ENCODE results near the gene AQR. TPM values are rescaled to one million over a fixed set of nuclear protein-coding genes. Genes with fewer than 3 reads are reported as not detected.

AQR gene
- total RNA-seq, 2 experiments from 2014 or later: 39.2 to 62.0 TPM

- H3K36me3 Mint-ChIP-seq (ENCODE audit: low read depth): peaks cover 50% of the 10 kb centered on the region
- intact Hi-C loops (cut with DNase I, micrococcal nuclease): no loop called here
- ChIA-PET CTCF (interaction anchor here (0.6 kb wide), 1 partner anchor 13 kb away, joined by 3 read pairs; no protein-coding TSS in a partner anchor), POLR2A (no interaction called here)
- H3K4me1 Mint-ChIP-seq: no peaks in the 10 kb centered on the region
- no peak for ATAC-seq
- H3K9me3 Mint-ChIP-seq (ENCODE audit: low read depth): no peaks in the 10 kb centered on the region
- H3K4me3 Mint-ChIP-seq: no peak overlapping the region
- no peaks in the 10 kb centered on the region for H3K27me3 Mint-ChIP-seq
- DNase-seq: no peak
- no peak overlapping the region for H3K27ac Mint-ChIP-seq
These were observed 41.8 kb downstream of the AQR start for GRCh38 chr15:34927726-34928125.

DNA sequence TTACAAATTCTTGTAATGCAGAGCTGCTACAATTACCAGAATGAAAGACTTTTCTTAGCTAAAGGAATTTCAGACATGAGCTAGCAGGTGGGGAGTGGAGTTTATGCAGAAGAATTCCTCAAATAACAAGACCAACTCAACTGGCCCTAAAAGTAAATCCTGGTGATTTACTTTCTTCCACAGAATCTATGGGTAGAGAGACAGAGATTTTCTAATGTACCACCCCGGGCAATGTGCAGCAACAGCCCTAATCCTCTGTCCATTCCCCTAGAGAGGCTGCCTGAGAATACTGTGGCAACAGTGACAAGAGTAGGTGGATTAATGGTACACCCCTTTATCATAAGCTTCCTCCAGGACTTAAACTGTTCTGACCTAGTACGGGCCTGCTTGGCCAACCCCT, 55.2 kb downstream of the AQR start:
- no peak overlapping the region for H3K4me3 Mint-ChIP-seq
- POLR2A ChIA-PET: no interaction called here
- DNase-seq (no peak), ATAC-seq (no peak)
- H3K9me3 Mint-ChIP-seq (ENCODE audit: low read depth): no peaks in the 10 kb centered on the region
- no peaks in the 10 kb centered on the region for H3K4me1 Mint-ChIP-seq
- CTCF ChIA-PET: no interaction called here
- no peaks in the 10 kb centered on the region for H3K27me3 Mint-ChIP-seq
- peaks cover 41% of the 10 kb centered on the region for H3K36me3 Mint-ChIP-seq (ENCODE audit: low read depth)
- no peak overlapping the region for H3K27ac Mint-ChIP-seq
- intact Hi-C loops (cut with DNase I, micrococcal nuclease): no loop called here

GRCh38 chr15:34905047-34905446, 64.5 kb downstream of the AQR start:
- H3K36me3 Mint-ChIP-seq (ENCODE audit: low read depth): peaks cover 47% of the 10 kb centered on the region
- H3K4me1 Mint-ChIP-seq: no peaks in the 10 kb centered on the region
- no peaks in the 10 kb centered on the region for H3K27me3 Mint-ChIP-seq
- no peak overlapping the region for H3K4me3 Mint-ChIP-seq
- DNase-seq (no peak), ATAC-seq (no peak)
- intact Hi-C loops (cut with DNase I, micrococcal nuclease): no loop called here
- ChIA-PET CTCF (no interaction called here), POLR2A (no interaction called here)
- H3K9me3 Mint-ChIP-seq (ENCODE audit: low read depth): no peaks in the 10 kb centered on the region
- no peak overlapping the region for H3K27ac Mint-ChIP-seq

DNA sequence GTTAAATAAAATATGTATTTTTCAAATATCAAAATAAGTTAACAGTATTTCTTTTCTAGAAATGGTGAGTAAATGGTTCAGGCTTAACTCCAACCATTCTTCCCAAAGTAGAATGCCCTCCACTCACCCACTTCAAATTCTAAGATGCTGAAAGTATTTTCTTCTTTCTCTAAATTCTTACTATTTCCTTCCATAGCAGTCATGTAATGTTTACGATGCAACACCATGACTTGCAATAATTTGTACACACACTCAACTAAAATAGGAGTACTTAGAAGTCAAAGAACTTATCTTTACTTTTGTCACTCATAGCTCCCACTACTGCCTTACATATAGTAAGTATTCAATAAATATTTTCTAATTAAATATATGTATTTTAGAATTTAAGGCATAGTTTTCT, 65.0 kb downstream of the AQR start:
- no peaks in the 10 kb centered on the region for H3K27me3 Mint-ChIP-seq
- intact Hi-C loops (cut with DNase I, micrococcal nuclease): no loop called here
- H3K36me3 Mint-ChIP-seq (ENCODE audit: low read depth): peaks cover 48% of the 10 kb centered on the region
- ChIA-PET CTCF (no interaction called here), POLR2A (no interaction called here)
- no peak overlapping the region for H3K27ac Mint-ChIP-seq
- no peak overlapping the region for H3K4me3 Mint-ChIP-seq
- H3K4me1 Mint-ChIP-seq: no peaks in the 10 kb centered on the region
- no peak for ATAC-seq
- H3K9me3 Mint-ChIP-seq (ENCODE audit: low read depth): no peaks in the 10 kb centered on the region
- no peak for DNase-seq

DNA sequence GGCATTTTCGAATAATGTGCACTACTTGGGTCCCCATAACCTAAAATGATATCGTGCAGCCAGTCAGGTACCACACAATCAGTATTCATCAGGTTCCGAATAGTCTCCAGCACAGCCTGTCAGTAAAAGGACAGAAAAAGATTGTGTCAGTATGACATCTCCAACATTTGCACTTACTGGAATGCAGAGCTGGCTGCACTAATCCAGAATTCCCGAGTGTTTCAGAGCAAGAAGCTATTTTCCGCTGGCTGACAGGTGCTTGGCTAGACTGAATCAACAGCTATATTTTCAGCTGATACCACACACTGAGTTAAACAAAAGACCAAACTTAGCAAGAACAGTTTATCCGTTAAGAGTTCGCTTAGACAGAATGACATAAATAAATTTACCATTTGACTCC, 68.8 kb downstream of the AQR start:
- H3K27ac Mint-ChIP-seq: no peak overlapping the region
- H3K9me3 Mint-ChIP-seq (ENCODE audit: low read depth): no peaks in the 10 kb centered on the region
- no peaks in the 10 kb centered on the region for H3K4me1 Mint-ChIP-seq
- H3K4me3 Mint-ChIP-seq: no peak overlapping the region
- intact Hi-C loops (cut with DNase I, micrococcal nuclease): no loop called here
- H3K36me3 Mint-ChIP-seq (ENCODE audit: low read depth): peaks cover 52% of the 10 kb centered on the region
- POLR2A ChIA-PET: no interaction called here
- ATAC-seq: no peak
- no peak for DNase-seq
- no peaks in the 10 kb centered on the region for H3K27me3 Mint-ChIP-seq
- CTCF ChIA-PET: interaction anchor here (0.6 kb wide), 1 partner anchor 11 kb away, joined by 4 read pairs; no protein-coding TSS in a partner anchor

DNA sequence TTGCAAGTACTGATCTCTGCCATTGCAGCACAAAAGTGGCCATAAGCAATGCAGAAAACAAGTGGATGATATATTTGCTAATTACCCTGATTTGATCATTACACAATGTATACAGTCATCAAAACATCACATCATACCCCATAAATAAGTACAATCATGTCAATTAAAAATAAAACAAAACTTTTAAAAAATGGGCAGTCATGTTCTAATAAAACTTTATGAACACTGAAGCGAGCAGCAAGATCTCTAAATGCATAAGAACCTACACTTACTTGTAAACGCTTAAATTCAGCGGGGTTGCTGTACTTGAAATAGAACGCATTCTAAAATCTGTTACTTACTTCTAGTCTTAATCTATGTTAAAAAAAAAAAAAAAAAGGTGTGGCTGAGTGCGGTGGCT, 73.4 kb downstream of the AQR start:
- DNase-seq (no peak), ATAC-seq (no peak)
- H3K27me3 Mint-ChIP-seq: no peaks in the 10 kb centered on the region
- H3K36me3 Mint-ChIP-seq (ENCODE audit: low read depth): peaks cover 75% of the 10 kb centered on the region
- POLR2A ChIA-PET: no interaction called here
- H3K27ac Mint-ChIP-seq: no peak overlapping the region
- peaks cover 16% of the 10 kb centered on the region for H3K9me3 Mint-ChIP-seq (ENCODE audit: low read depth)
- H3K4me1 Mint-ChIP-seq: no peaks in the 10 kb centered on the region
- no peak overlapping the region for H3K4me3 Mint-ChIP-seq
- intact Hi-C loops (cut with DNase I, micrococcal nuclease): no loop called here
- CTCF ChIA-PET: no interaction called here

- ATAC-seq (no peak), DNase-seq (no peak)
- ChIA-PET CTCF (no interaction called here), POLR2A (no interaction called here)
- peaks cover 16% of the 10 kb centered on the region for H3K9me3 Mint-ChIP-seq (ENCODE audit: low read depth)
- peaks cover 71% of the 10 kb centered on the region for H3K36me3 Mint-ChIP-seq (ENCODE audit: low read depth)
- H3K27me3 Mint-ChIP-seq: no peaks in the 10 kb centered on the region
- no peaks in the 10 kb centered on the region for H3K4me1 Mint-ChIP-seq
- H3K27ac Mint-ChIP-seq: no peak overlapping the region
- no peak overlapping the region for H3K4me3 Mint-ChIP-seq
- intact Hi-C loops (cut with DNase I, micrococcal nuclease): no loop called here
These were observed 75.6 kb downstream of the AQR start for GRCh38 chr15:34893967-34894366.

DNA sequence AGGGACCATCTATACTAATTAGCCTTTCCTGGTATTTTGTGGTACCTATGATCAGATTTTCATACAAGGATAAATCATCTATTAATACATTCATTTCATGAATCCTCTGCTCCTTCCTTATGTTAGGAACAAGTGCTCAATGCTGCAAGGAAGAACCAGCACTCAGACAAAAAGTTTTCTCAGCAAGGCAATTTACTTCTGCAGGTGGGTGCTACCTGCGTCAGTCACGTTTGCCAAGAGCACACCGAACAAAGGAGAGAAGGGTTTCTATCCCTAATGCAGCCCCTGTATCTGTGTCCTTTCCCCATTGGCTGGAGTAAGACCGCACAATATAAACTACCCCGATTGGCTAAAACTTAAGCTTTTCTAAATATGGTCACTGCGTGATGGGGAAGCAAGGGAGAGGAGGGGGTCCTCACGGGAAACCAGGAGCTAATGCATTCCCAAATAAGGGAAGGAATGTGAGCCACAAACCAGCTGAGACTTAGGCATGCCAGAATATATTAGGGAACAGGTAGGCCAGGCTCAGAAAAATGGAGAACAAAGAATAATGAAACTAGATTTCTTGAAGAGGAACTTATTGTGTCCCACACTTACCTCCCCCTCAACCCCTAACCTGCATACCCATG, 76.5 kb downstream of the AQR start:
- H3K4me3 Mint-ChIP-seq: no peak overlapping the region
- intact Hi-C loops (cut with DNase I, micrococcal nuclease): no loop called here
- H3K27ac Mint-ChIP-seq: no peak overlapping the region
- DNase-seq (no peak), ATAC-seq (no peak)
- ChIA-PET CTCF (no interaction called here), POLR2A (no interaction called here)
- peaks cover 67% of the 10 kb centered on the region for H3K36me3 Mint-ChIP-seq (ENCODE audit: low read depth)
- H3K27me3 Mint-ChIP-seq: no peaks in the 10 kb centered on the region
- no peaks in the 10 kb centered on the region for H3K4me1 Mint-ChIP-seq
- peaks cover 16% of the 10 kb centered on the region for H3K9me3 Mint-ChIP-seq (ENCODE audit: low read depth)

DNA sequence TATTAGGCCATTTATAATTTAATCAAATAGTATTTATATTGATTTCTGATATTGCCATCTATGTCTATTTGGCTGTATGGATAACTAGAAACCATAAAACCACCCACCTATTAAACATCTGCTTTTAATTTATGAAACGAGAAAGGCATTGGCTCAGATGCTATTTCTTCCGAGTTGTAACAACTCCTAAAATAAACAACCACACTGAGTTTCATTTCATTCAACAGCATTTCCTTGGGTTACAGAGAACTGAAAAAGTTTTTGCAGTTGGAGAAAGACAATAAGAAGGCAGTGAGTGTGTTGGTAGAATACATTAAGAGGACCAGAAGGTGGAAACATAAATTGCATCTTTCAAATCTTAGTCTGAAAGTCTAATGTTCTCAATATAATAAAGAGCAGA, 79.1 kb downstream of the AQR start:
- peaks cover 16% of the 10 kb centered on the region for H3K9me3 Mint-ChIP-seq (ENCODE audit: low read depth)
- peaks cover 3% of the 10 kb centered on the region for H3K4me1 Mint-ChIP-seq
- H3K36me3 Mint-ChIP-seq (ENCODE audit: low read depth): peaks cover 59% of the 10 kb centered on the region
- ChIA-PET POLR2A (no interaction called here), CTCF (no interaction called here)
- no peak for ATAC-seq
- DNase-seq: no peak
- intact Hi-C loops (cut with DNase I, micrococcal nuclease): no loop called here
- no peak overlapping the region for H3K27ac Mint-ChIP-seq
- no peaks in the 10 kb centered on the region for H3K27me3 Mint-ChIP-seq
- H3K4me3 Mint-ChIP-seq: no peak overlapping the region

- intact Hi-C loops (cut with DNase I, micrococcal nuclease): no loop called here
- Mint-ChIP-seq H3K9me3 (ENCODE audit: low read depth) (peaks cover 16% of the 10 kb centered on the region), H3K27me3 (no peaks in the 10 kb centered on the region), H3K27ac (no peak overlapping the region), H3K4me3 (no peak overlapping the region), H3K36me3 (ENCODE audit: low read depth) (peaks cover 57% of the 10 kb centered on the region), H3K4me1 (peaks cover 3% of the 10 kb centered on the region)
- ChIA-PET CTCF (interaction anchor here (0.7 kb wide), 1 partner anchor 31 kb away, joined by 3 read pairs; no protein-coding TSS in a partner anchor), POLR2A (no interaction called here)
- DNase-seq (no peak), ATAC-seq (no peak)
These were observed 80.1 kb downstream of the AQR start for GRCh38 chr15:34889476-34889875.

DNA sequence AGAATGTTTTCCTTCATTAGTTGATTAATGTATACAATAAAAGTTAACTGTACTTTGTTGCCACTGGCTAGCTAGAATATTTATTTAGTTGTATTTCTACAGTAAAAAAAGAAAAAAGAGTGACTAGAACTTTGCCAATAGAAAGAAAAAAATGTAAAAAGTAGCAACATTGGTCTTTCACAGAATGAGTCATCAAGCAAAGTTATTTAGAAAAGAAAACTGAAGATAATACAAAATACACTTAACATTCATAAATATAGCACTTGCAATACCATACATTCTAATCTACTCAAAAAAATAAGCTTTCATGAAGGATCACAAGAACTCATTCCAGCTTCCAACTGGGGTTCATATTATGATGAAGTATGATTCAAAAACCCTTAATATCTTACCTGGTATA, 83.4 kb downstream of the AQR start:
- Mint-ChIP-seq H3K4me1 (peaks cover 3% of the 10 kb centered on the region), H3K27me3 (no peaks in the 10 kb centered on the region), H3K9me3 (ENCODE audit: low read depth) (no peaks in the 10 kb centered on the region), H3K27ac (no peak overlapping the region), H3K4me3 (no peak overlapping the region), H3K36me3 (ENCODE audit: low read depth) (peaks cover 44% of the 10 kb centered on the region)
- ChIA-PET POLR2A (interaction anchor here (0.6 kb wide), 1 partner anchor 88 kb away, joined by 4 read pairs; no protein-coding TSS in a partner anchor), CTCF (interaction anchor here (1.0 to 1.5 kb wide), 4 partner anchors 25 to 686 kb away, joined by 3 to 4 read pairs (median 3); partner anchors contain the start of gene AQR)
- ATAC-seq: no peak
- DNase-seq: no peak
- intact Hi-C loops (cut with DNase I, micrococcal nuclease): no loop called here

DNA sequence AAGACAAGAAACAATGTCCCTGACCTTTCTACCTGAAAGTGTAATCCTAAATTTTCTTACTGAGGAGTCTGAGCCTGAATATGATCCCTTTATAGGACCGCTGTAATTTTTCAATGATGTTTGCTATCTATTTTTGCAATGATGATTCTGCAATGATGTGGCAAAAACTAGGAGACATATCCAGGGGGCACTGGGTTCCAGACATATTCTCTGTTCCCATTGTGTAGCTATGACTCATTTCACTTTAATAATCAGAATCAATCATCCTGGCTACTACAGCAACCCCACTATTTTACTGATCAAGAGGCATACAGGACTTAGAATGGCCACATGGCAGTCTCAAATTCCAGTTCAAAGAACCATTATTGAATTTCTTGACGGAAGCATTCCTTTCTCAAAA, 85.9 kb downstream of the AQR start:
- intact Hi-C loops (cut with DNase I, micrococcal nuclease): no loop called here
- no peak for DNase-seq
- POLR2A ChIA-PET: no interaction called here
- ATAC-seq: no peak
- CTCF ChIA-PET: interaction anchor here (0.9 kb wide), 1 partner anchor 56 kb away, joined by 3 read pairs; no protein-coding TSS in a partner anchor
- Mint-ChIP-seq H3K9me3 (ENCODE audit: low read depth) (no peaks in the 10 kb centered on the region), H3K4me3 (no peak overlapping the region), H3K27ac (no peak overlapping the region), H3K27me3 (no peaks in the 10 kb centered on the region), H3K4me1 (peaks cover 3% of the 10 kb centered on the region), H3K36me3 (ENCODE audit: low read depth) (peaks cover 57% of the 10 kb centered on the region)
